Transverse colon (tissue), 3 donors: ENCODE measurements around the gene CYBB.

Source experiments
- CTCF ChIP-seq, 5 experiments: fragments of 200-600 bp in 3 of 5; fragments of 450-650 bp in 2 of 5; sonication (generic) in 3 of 5; IDR thresholded peaks; 1 replicate in 2 of 5; 2 replicates in 3 of 5; pipeline ENCODE4 v1.5.1; 2016 to 2017; ENCODE audit warnings: antibody characterized with exemption in 5 of 5, inconsistent platforms in 3 of 5, mild to moderate bottlenecking in 2 of 5, moderate library complexity in 1 of 5
- POLR2A ChIP-seq: fragments of 450-650 bp; IDR thresholded peaks from one replicate; pipeline ENCODE4 v1.6.1; 2016; ENCODE audit warnings: antibody characterized with exemption, mild to moderate bottlenecking, moderate library complexity

GRCh38 chrX:37854748-37855147 lies 74.9 kb downstream of the CYBB start:
- no peak for TF ChIP-seq CTCF (IDR thresholded peaks at IDR 0.05)
- no peak for TF ChIP-seq POLR2A
